Motor neuron (in vitro differentiated cells): ENCODE measurements around the gene BIRC7. TPM values are rescaled to one million over a fixed set of nuclear protein-coding genes. Genes with fewer than 3 reads are reported as not detected.

Experiments used
- ATAC-seq, 8 experiments: fragments of 200-7000 bp; cut with Tn5 transposase; replicated peaks in 6 of 8; 2 replicates each; pipeline ENCODE4 v1.8.0; 2021; ENCODE audit warnings: mild to moderate bottlenecking in 8 of 8, moderate library complexity in 8 of 8
- H3K27ac ChIP-seq, 2 donors: fragments of 250-450 bp; sonication (Bioruptor Pico); 2 replicates each; pipeline ENCODE4 v1.9.0; 2021; ENCODE audit warnings: antibody characterized with exemption in 2 of 2, mild to moderate bottlenecking in 2 of 2, moderate library complexity in 1 of 2
- H3K4me1 ChIP-seq, 2 donors: fragments of 250-450 bp; sonication (Bioruptor Pico); replicated peaks in 1 of 2; 2 replicates each; pipeline ENCODE4 v1.6.1; 2021; ENCODE audit warnings: antibody characterized with exemption in 2 of 2, mild to moderate bottlenecking in 2 of 2, moderate library complexity in 1 of 2
- H3K4me3 ChIP-seq, 5 donors: fragments of 250-450 bp; sonication (Bioruptor Pico); 2 replicates each; pipeline ENCODE4 v1.9.0; 2021; ENCODE audit warnings: antibody characterized with exemption in 5 of 5, mild to moderate bottlenecking in 5 of 5, moderate library complexity in 4 of 5
- WGBS, 10 experiments: fragments of 450-650 bp; shearing (Covaris generic); methylation state at CpG; one replicate each; pipeline ENCODE4 v1.0.0; 2022; 5-methylcytosine and 5-hydroxymethylcytosine counted together
- in situ Hi-C, 9 experiments: fragments of 400-800 bp; cut with MboI; loops; one replicate each; pipeline ENCODE4 v1.15.0; 2021; ENCODE audit warnings: low sequenced_read_pairs in 9 of 9, low pct_unique_long_range_greater_than_20kb in 2 of 9; ENCODE audit not compliant: unreplicated experiment in 9 of 9
- total RNA-seq, 8 experiments: library from RNA; unstranded; fragments of 300-600 nt; gene quantifications; 2 replicates each; pipeline versions ENCODE4 v1.2.3 to v1.2.4, GENCODE V29; 2022

BIRC7 gene
- total RNA-seq, 8 experiments from 2014 or later, result 0.29 to 14.1 (median 2.2) TPM; not detected in 2

GRCh38 chr20:63233061-63233344 is 2.7 kb upstream of the BIRC7 start:
- H3K27ac ChIP-seq, result no peak overlapping the region
- H3K4me3 ChIP-seq, result no peak overlapping the region
- ATAC-seq, result peak in 2 of 8 experiments; percentile 26 to 28
- in situ Hi-C loops, result no loop called here
- WGBS, 10 experiments, result 51 to 88% (median 75%) methylated on average over 2 to 3 of the region's 3 CpGs; no CpG with 5 or more reads in 7 of the 10 experiments
- peaks cover 25 to 29% of the 10 kb centered on the region in 2 donors for H3K4me1 ChIP-seq

- Histone ChIP-seq H3K4me1 (peaks cover 25 to 35% of the 10 kb centered on the region in 2 donors), H3K4me3 (no peak overlapping the region), H3K27ac (no peak overlapping the region)
- in situ Hi-C loops, result no loop called here
- ATAC-seq, result no peak
- 100% methylated on average over 1 to 2 of the region's 17 CpGs; no CpG with 5 or more reads in 8 of the 10 experiments for WGBS, 10 experiments
These were observed 1.8 kb upstream of the BIRC7 start for GRCh38 chr20:63233924-63234323.

GRCh38 chr20:63234693-63235398 is 859 bp upstream of the BIRC7 start:
- no peak overlapping the region for H3K4me3 ChIP-seq
- peak in 3 of 8 experiments; percentile 5 to 67 (median 10) for ATAC-seq
- peaks cover 25 to 35% of the 10 kb centered on the region in 2 donors for H3K4me1 ChIP-seq
- WGBS, 10 experiments, result 0 to 49% (median 25%) methylated on average over 1 to 7 of the region's 20 CpGs; no CpG with 5 or more reads in 5 of the 10 experiments
- in situ Hi-C loops, result no loop called here
- no peak overlapping the region for H3K27ac ChIP-seq

GRCh38 chr20:63236116-63236837 is 572 bp downstream of the BIRC7 start:
- H3K4me3 ChIP-seq, result peak overlapping the region in 1 of 5 donors; percentile 23
- H3K27ac ChIP-seq, result peak overlapping the region in 1 of 2 donors; percentile 78
- 73 to 100% (median 87%) methylated on average over 1 to 10 of the region's 26 CpGs; no CpG with 5 or more reads in 3 of the 10 experiments for WGBS, 10 experiments
- peaks cover 25 to 30% of the 10 kb centered on the region in 2 donors for H3K4me1 ChIP-seq
- in situ Hi-C loops, result no loop called here
- ATAC-seq, result peak in 4 of 8 experiments; percentile 0 to 9 (median 2)

GRCh38 chr20:63238031-63238430 is 2.3 kb downstream of the BIRC7 start:
- WGBS, 10 experiments, result 0 to 80% (median 60%) methylated on average over 1 of the region's 10 CpGs; no CpG with 5 or more reads in 5 of the 10 experiments
- ATAC-seq, result no peak
- Histone ChIP-seq H3K4me3 (no peak overlapping the region), H3K4me1 (peaks cover 25 to 30% of the 10 kb centered on the region in 2 donors), H3K27ac (no peak overlapping the region)
- in situ Hi-C loops, result no loop called here

- Histone ChIP-seq H3K27ac (no peak overlapping the region), H3K4me3 (no peak overlapping the region), H3K4me1 (peaks cover 25 to 30% of the 10 kb centered on the region in 2 donors)
- WGBS, 10 experiments, result 50 to 80% methylated on average over 1 of the region's 16 CpGs; no CpG with 5 or more reads in 8 of the 10 experiments
- in situ Hi-C loops, result no loop called here
- ATAC-seq, result peak; percentile 24 to 87 (median 44)
These were observed 2.9 kb downstream of the BIRC7 start for GRCh38 chr20:63238514-63239125.

GRCh38 chr20:63239431-63239830 is 3.7 kb downstream of the BIRC7 start:
- 85 to 100% methylated on average over 1 to 12 of the region's 30 CpGs; no CpG with 5 or more reads in 8 of the 10 experiments for WGBS, 10 experiments
- H3K4me3 ChIP-seq, result no peak overlapping the region
- H3K27ac ChIP-seq, result no peak overlapping the region
- H3K4me1 ChIP-seq, result peaks cover 25 to 29% of the 10 kb centered on the region in 2 donors
- in situ Hi-C loops, result no loop called here
- ATAC-seq, result no peak

- Histone ChIP-seq H3K4me1 (peaks cover 22 to 23% of the 10 kb centered on the region in 2 donors), H3K4me3 (no peak overlapping the region), H3K27ac (no peak overlapping the region)
- in situ Hi-C loops, result no loop called here
- WGBS, 10 experiments, result 55 to 100% (median 87%) methylated on average over 1 to 3 of the region's 11 CpGs; no CpG with 5 or more reads in 6 of the 10 experiments
- ATAC-seq, result no peak
These were observed 4.3 kb downstream of the BIRC7 start for GRCh38 chr20:63240004-63240403.

- in situ Hi-C loops, result no loop called here
- Histone ChIP-seq H3K4me3 (no peak overlapping the region), H3K27ac (no peak overlapping the region), H3K4me1 (peaks cover 12 to 13% of the 10 kb centered on the region in 2 donors)
- no peak for ATAC-seq
- WGBS, 10 experiments, result 80 to 95% methylated on average over 4 of the region's 11 CpGs; no CpG with 5 or more reads in 8 of the 10 experiments
These were observed 5.6 kb downstream of the BIRC7 start for GRCh38 chr20:63241272-63241671.

- H3K4me1 ChIP-seq, result peaks cover 11 to 19% of the 10 kb centered on the region in 2 donors
- no peak overlapping the region for H3K27ac ChIP-seq
- no peak overlapping the region for H3K4me3 ChIP-seq
- WGBS, 10 experiments, result 83 to 100% methylated on average over 1 to 2 of the region's 21 CpGs; no CpG with 5 or more reads in 8 of the 10 experiments
- in situ Hi-C loops, result no loop called here
- ATAC-seq, result no peak
These were observed 7.0 kb downstream of the BIRC7 start for GRCh38 chr20:63242736-63243135.

- H3K4me3 ChIP-seq, result no peak overlapping the region
- peaks cover 17 to 19% of the 10 kb centered on the region in 2 donors for H3K4me1 ChIP-seq
- ATAC-seq, result no peak
- no peak overlapping the region for H3K27ac ChIP-seq
- WGBS, 10 experiments, result 40 to 100% (median 71%) methylated on average over 1 to 11 of the region's 25 CpGs; no CpG with 5 or more reads in 4 of the 10 experiments
- in situ Hi-C loops, result no loop called here
These were observed 8.0 kb downstream of the BIRC7 start for GRCh38 chr20:63243604-63244247.

GRCh38 chr20:63244468-63244867 is 8.8 kb downstream of the BIRC7 start:
- no peak for ATAC-seq
- Histone ChIP-seq H3K4me3 (no peak overlapping the region), H3K4me1 (peaks cover 17 to 20% of the 10 kb centered on the region in 2 donors), H3K27ac (no peak overlapping the region)
- no CpG with 5 or more reads among the region's 10 CpGs for WGBS, 10 experiments
- in situ Hi-C loops, result no loop called here
